HepG2 (cell line): ENCODE measurements around the gene CTRL. TPM values are rescaled to one million over a fixed set of nuclear protein-coding genes. Genes with fewer than 3 reads are reported as not detected.

Source experiments
- CSRNP1 ChIP-seq: sonication (generic); formaldehyde crosslinking; IDR thresholded peaks from 2 replicates; pipeline ENCODE4 v1.8.1; 2023; ENCODE audit warnings: mild to moderate bottlenecking, missing genetic modification reagents
- ETV6 ChIP-seq: sonication (generic); formaldehyde crosslinking; conservative IDR thresholded peaks from 2 replicates; pipeline ENCODE4 v1.4.0; 2020; ENCODE audit warnings: missing genetic modification reagents
- FOXA1 ChIP-seq, 2 experiments: fragments of 450-650 bp in 1 of 2; sonication (generic) in 1 of 2; formaldehyde crosslinking in 1 of 2; IDR thresholded peaks; 2 replicates each; pipeline versions ENCODE4 v1.4.0 to v1.6.1; 2016 to 2020; ENCODE audit warnings: missing genetic modification reagents in 1 of 2
- RNF219 ChIP-seq: sonication (generic); formaldehyde crosslinking; IDR thresholded peaks from 2 replicates; pipeline ENCODE4 v1.5.0; 2020; ENCODE audit warnings: mild to moderate bottlenecking, missing genetic modification reagents
- SKIL ChIP-seq: sonication (generic); formaldehyde crosslinking; IDR thresholded peaks from 2 replicates; pipeline ENCODE4 v1.8.0; 2022; ENCODE audit warnings: missing genetic modification reagents, mild to moderate bottlenecking, moderate library complexity, borderline replicate concordance
- TCF7L2 ChIP-seq: IDR thresholded peaks from 2 replicates; pipeline ENCODE4 v1.6.1; 2011; ENCODE audit warnings: mild to moderate bottlenecking, low read depth, low read length, moderate library complexity
- TEF ChIP-seq: sonication (generic); formaldehyde crosslinking; IDR thresholded peaks from 2 replicates; pipeline ENCODE4 v1.5.0; 2020; ENCODE audit warnings: missing genetic modification reagents
- TSC22D2 ChIP-seq: sonication (generic); formaldehyde crosslinking; IDR thresholded peaks from 2 replicates; pipeline ENCODE4 v1.5.1; 2020; ENCODE audit warnings: missing genetic modification reagents, mild to moderate bottlenecking, borderline replicate concordance
- ZBTB10 ChIP-seq: sonication (generic); formaldehyde crosslinking; IDR thresholded peaks from 2 replicates; pipeline ENCODE4 v1.4.0; 2020; ENCODE audit warnings: missing genetic modification reagents, borderline replicate concordance
- ZNF251 ChIP-seq: sonication (generic); formaldehyde crosslinking; IDR thresholded peaks from 2 replicates; pipeline ENCODE4 v1.9.0; 2021; ENCODE audit warnings: mild to moderate bottlenecking, missing genetic modification reagents
- ZNF639 ChIP-seq: conservative IDR thresholded peaks from 2 replicates; pipeline ENCODE4 v1.6.1; 2018; ENCODE audit warnings: missing genetic modification reagents
- ZNF691 ChIP-seq: sonication (generic); formaldehyde crosslinking; IDR thresholded peaks from 2 replicates; pipeline ENCODE4 v1.4.0; 2020; ENCODE audit warnings: missing genetic modification reagents, low read depth, mild to moderate bottlenecking, borderline replicate concordance
- ZNF710 ChIP-seq: sonication (generic); formaldehyde crosslinking; IDR thresholded peaks from 2 replicates; pipeline ENCODE4 v1.5.0; 2020; ENCODE audit warnings: mild to moderate bottlenecking, missing genetic modification reagents, borderline replicate concordance
- polyA plus RNA-seq, 8 experiments: library from polyadenylated mRNA; depleted of rRNA in 3 of 8; stranded (reverse) in 7 of 8; unstranded in 1 of 8; fragments of >200 nt; fragmentation: Illumina TruSeq in 4 of 8; extraction: Trizol in 4 of 8; gene quantifications; 2 replicates each; pipeline versions ENCODE4 v1.2.1 to v1.2.3, GENCODE V29; 2011 to 2016; ENCODE audit warnings: low read depth in 4 of 8, missing spikeins in 1 of 8, mixed read lengths in 1 of 8; ENCODE audit not compliant: insufficient read depth in 1 of 8
- total RNA-seq, 5 experiments: library from RNA; depleted of rRNA; stranded (reverse); fragments of >200 nt; fragmentation: Illumina TruSeq; extraction: Trizol; gene quantifications; 2 replicates each; pipeline ENCODE4 v1.2.3, GENCODE V29; 2016; ENCODE audit warnings: low read depth in 1 of 5

CTRL gene
- total and polyA plus RNA-seq, 2 of the 13 experiments (the other 11 are each of a cell fraction or from before 2014, with no cell fraction given) = 1.9 to 2.7 TPM

- TF ChIP-seq SKIL (CRISPR knock-in tag) (peak; percentile 92), TSC22D2 (CRISPR knock-in tag) (no peak; the same call in 1 of the 2 replicates), FOXA1 (IDR thresholded peaks at IDR 0.05) (no peak), FOXA1 (CRISPR knock-in tag; IDR thresholded peaks at IDR 0.05) (peak; percentile 79), RNF219 (CRISPR knock-in tag) (no peak), TCF7L2 (no peak), CSRNP1 (CRISPR knock-in tag) (no peak), ETV6 (CRISPR knock-in tag) (no peak), ZNF251 (CRISPR knock-in tag) (no peak), ZNF639 (no peak), TEF (no peak), ZBTB10 (CRISPR knock-in tag) (peak; percentile 95), ZNF691 (no peak; the same call in none of the 2 replicates), ZNF710 (CRISPR knock-in tag) (peak; percentile 12; the same call in 1 of the 2 replicates)
Observed at GRCh38 chr16:67943256-67943618, 11.6 kb upstream of the CTRL start (continued).
